H1 (cell line): ENCODE measurements around the gene CDKN1B. TPM values are rescaled to one million over a fixed set of nuclear protein-coding genes. Genes with fewer than 3 reads are reported as not detected.

ENCODE experiments used
- ATF2 ChIP-seq: IDR thresholded peaks from 2 replicates; pipeline ENCODE4 v1.6.1; 2012; ENCODE audit warnings: low read length, inconsistent platforms
- CBX5 ChIP-seq: fragments of 300-800, 300-1000 bp; sonication (generic); IDR thresholded peaks from 2 replicates; pipeline ENCODE4 v1.7.1; 2016; ENCODE audit warnings: antibody characterized with exemption, low read length, low read depth
- CHD7 ChIP-seq: fragments of 300-600 bp; sonication (generic); IDR thresholded peaks from 2 replicates; pipeline ENCODE4 v1.7.1; 2012; ENCODE audit warnings: low read length, moderate library complexity, mild to moderate bottlenecking, inconsistent platforms; ENCODE audit not compliant: insufficient replicate concordance
- NRF1 ChIP-seq: IDR thresholded peaks from 2 replicates; pipeline ENCODE4 v1.6.1; 2011; ENCODE audit warnings: mild to moderate bottlenecking, low read depth, low read length, improper control_type of control experiment
- RBBP5 ChIP-seq: IDR thresholded peaks from 2 replicates; pipeline ENCODE4 v1.7.1; 2012; ENCODE audit warnings: low read depth, mild to moderate bottlenecking, inconsistent platforms, low read length, moderate library complexity, borderline replicate concordance
- SP2 ChIP-seq: IDR thresholded peaks from 2 replicates; pipeline ENCODE4 v1.6.1; 2012; ENCODE audit warnings: mild to moderate bottlenecking, low read length, inconsistent platforms
- polyA plus RNA-seq, 7 experiments: library from polyadenylated mRNA; depleted of rRNA in 3 of 7; stranded (reverse) in 5 of 7; unstranded in 2 of 7; fragments of >200 nt in 5 of 7; fragments of 200-250 nt in 2 of 7; gene quantifications; 1 replicate in 5 of 7; 2 replicates in 1 of 7; 4 replicates in 1 of 7; pipeline versions ENCODE4 v1.2.1 to v1.2.3, GENCODE V29; 2011 to 2013; ENCODE audit warnings: missing spikeins in 2 of 7, mixed read lengths in 2 of 7
- total RNA-seq: library from RNA; stranded (reverse); fragmentation: NEBNext Ultra II Directional; extraction: Animal tissue kit (Norgen Biotek cat#: 25700); gene quantifications from 2 replicates; pipeline ENCODE4 v1.2.1, GENCODE V29; 2021

The CDKN1B gene
- total and polyA plus RNA-seq, 2 of the 8 experiments (the other 6 are each of a cell fraction or from before 2014, with no cell fraction given) = 6.5 to 27.2 TPM

GRCh38 chr12:12731785-12732184 lies 14.6 kb downstream of the CDKN1B start (continued):
- TF ChIP-seq CHD7 (no peak), NRF1 (no peak), RBBP5 (no peak), ATF2 (no peak), SP2 (no peak), CBX5 (no peak)
- TF ChIP-seq, all 59 proteins: peak for 0
